LNCAP (cell line): ENCODE measurements around the gene FLT3.

ENCODE experiments used
- CTCF ChIP-seq: fragments of 450-650 bp; IDR thresholded peaks from 2 replicates; pipeline ENCODE4 v1.5.1; 2017; ENCODE audit warnings: mild to moderate bottlenecking

Gene FLT3

DNA sequence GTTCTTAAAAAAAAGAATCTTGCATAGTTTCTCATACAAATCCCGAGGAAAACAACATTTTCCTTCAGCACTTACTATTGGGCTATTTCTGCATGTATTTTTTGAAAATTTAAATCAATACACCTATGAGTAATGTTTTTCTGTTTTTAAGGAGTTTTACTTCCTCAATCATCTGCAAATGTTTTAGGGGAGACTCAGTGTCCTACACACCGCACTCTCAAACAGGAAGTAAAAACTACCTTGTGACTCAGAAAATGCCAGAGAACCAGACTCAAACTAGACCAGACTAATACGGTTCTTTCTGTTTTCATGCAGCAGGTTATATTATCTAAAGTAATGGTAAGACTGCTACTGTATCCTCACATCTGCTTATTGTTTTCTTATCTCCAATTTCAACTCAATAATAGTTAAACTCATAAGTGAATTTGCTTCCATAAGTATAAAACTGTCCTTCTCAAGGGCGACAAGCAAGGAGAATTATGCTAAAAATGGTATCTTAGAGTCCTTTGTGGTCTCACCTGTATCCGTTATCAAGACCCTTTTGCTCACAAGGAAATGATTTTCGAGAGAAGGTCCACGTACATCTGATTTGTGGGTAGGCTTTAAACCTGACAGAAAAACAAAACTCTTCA lies 52.5 kb downstream of the FLT3 start:
- TF ChIP-seq CTCF = no peak

DNA sequence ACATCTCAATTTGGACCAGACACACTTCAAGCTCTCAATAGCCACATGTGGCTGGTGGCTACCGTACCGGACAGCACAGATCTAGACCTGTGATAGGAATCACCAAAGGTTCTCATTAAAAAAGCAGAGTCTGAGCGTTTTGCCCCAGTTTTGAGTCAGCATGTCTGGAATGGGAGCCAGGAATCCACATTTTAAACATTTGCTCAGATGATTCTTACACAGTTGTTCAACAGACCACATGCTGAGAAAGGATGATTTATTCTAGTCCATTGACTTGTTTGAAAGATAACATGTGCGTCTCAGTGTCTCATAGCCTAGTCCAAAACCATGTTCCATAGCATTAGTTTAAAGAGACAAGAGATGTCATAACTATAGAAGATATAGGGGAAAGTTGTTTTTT lies 53.4 kb downstream of the FLT3 start:
- TF ChIP-seq CTCF = no peak

- no peak for TF ChIP-seq CTCF
Observed at GRCh38 chr13:28045861-28046260, 54.5 kb downstream of the FLT3 start.

- TF ChIP-seq CTCF = no peak
Observed at GRCh38 chr13:28044608-28045007, 55.8 kb downstream of the FLT3 start.

- no peak for TF ChIP-seq CTCF
Observed at GRCh38 chr13:28043224-28043623, 57.2 kb downstream of the FLT3 start.

DNA sequence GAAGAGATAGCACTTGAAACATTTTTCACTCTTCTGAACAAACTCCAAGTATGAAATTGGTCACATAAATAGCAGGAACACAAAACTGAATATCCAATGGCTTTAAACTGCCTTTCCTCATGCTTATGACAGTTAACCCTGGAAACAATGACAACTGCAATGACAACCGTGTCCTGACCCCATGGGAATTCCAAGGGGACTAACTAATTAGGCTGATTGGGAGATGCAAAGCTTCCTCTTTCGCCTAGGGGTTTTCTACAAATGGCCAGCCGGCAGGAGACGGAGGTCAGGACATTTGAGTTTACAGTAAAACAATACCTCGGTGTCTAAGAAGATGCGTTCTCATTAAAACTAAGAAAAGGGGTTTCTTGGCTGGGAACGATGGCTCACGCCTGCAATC lies 58.9 kb downstream of the FLT3 start:
- TF ChIP-seq CTCF = no peak

DNA sequence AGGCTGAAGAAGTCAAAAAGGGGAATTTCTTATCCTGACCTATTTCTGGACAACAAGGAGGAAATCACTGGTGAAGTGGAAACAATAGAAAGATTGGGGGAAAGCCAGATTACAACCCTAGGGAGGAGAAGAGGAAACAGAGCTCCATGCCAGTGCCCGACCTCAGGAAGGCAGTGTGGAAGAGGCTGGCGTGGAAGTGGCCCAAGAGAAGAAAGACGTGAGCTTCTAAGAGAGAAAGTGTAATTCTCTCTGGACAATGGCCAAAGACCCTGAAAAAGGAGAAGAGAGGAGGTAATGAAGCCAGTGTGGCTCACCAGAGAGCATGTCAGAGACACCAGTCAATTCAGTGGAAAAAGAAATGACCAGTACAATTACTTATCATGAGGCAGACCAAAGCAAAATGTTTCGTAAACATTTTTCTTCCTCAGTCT lies 59.3 kb downstream of the FLT3 start:
- no peak for TF ChIP-seq CTCF

- no peak for TF ChIP-seq CTCF
Observed at GRCh38 chr13:28037399-28037798, 63.0 kb downstream of the FLT3 start.
